B cell (primary cell): ENCODE data around the gene AGO3.

Source experiments
- EZH2 ChIP-seq: IDR thresholded peaks from 2 replicates; pipeline ENCODE4 v1.6.1; 2012; ENCODE audit warnings: borderline replicate concordance, low read depth, mild to moderate bottlenecking, moderate library complexity, low read length; ENCODE audit not compliant: insufficient read depth, poor library complexity, severe bottlenecking
- TF ChIP-seq, protein P1 (sequence below): fragments of 200-600 bp; IDR thresholded peaks from one replicate; pipeline ENCODE4 v1.8.0; 2022; ENCODE audit warnings: antibody characterized with exemption, mild to moderate bottlenecking

DNA sequence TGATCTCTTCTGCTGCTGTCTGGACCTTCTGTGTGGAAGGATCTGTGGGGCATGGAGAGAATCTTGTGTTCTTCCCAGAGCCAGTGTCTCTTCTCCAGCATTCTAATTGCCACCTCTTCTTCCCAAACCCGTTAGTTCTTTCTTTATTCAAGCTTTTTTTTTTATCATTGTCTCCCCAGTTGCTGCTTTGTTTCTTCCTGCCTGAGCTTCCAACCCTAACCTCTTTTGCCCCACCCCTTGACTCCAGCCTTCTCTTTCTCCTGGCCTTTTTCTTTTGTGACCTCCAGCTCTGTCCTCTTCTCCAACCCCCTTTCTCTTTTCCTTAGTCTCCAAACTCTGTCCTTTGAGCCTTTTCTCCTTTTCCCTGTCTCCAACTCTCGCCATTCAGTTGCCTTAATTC lies 43.4 kb upstream of the AGO3 start:
- TF ChIP-seq, protein P1, sequence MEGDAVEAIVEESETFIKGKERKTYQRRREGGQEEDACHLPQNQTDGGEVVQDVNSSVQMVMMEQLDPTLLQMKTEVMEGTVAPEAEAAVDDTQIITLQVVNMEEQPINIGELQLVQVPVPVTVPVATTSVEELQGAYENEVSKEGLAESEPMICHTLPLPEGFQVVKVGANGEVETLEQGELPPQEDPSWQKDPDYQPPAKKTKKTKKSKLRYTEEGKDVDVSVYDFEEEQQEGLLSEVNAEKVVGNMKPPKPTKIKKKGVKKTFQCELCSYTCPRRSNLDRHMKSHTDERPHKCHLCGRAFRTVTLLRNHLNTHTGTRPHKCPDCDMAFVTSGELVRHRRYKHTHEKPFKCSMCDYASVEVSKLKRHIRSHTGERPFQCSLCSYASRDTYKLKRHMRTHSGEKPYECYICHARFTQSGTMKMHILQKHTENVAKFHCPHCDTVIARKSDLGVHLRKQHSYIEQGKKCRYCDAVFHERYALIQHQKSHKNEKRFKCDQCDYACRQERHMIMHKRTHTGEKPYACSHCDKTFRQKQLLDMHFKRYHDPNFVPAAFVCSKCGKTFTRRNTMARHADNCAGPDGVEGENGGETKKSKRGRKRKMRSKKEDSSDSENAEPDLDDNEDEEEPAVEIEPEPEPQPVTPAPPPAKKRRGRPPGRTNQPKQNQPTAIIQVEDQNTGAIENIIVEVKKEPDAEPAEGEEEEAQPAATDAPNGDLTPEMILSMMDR = no peak
- no peak for TF ChIP-seq EZH2
